ENCODE results near the gene SLIT3. TPM values are rescaled to one million over a fixed set of nuclear protein-coding genes. Genes with fewer than 3 reads are reported as not detected.
A peak's percentile ranks its signal among the peaks of the same experiment; 100 is the strongest.

Gene SLIT3
- total and polyA plus RNA-seq, 10 of the 15 experiments (the other 5 are each of a cell fraction or from before 2014, with no cell fraction given), result 0.05 TPM; not detected in 9

- TF ChIP-seq CBFB (IDR thresholded peaks at IDR 0.05; ENCODE audit: low read depth) (no peak), MYB (IDR thresholded peaks at IDR 0.05; ENCODE audit: borderline replicate concordance, low read depth, low read length) (no peak), DPF2 (IDR thresholded peaks at IDR 0.05) (no peak), CREM (IDR thresholded peaks at IDR 0.05; ENCODE audit: low read depth) (no peak), CTCF (IDR thresholded peaks at IDR 0.05 in 2 of 3, conservative IDR thresholded peaks at IDR 0.05 in 1 of 3; ENCODE audit: control insufficient read depth in 2 of 3, extremely low read depth in 1 of 3, insufficient read depth in 1 of 3, low read depth in 3 of 3, low read length in 3 of 3) (peak; percentile 74 to 90 (median 84)), USF2 (IDR thresholded peaks at IDR 0.05; ENCODE audit: borderline replicate concordance, low read depth, low read length) (no peak), ZNF384 (IDR thresholded peaks at IDR 0.05; ENCODE audit: borderline replicate concordance, low read depth, low read length) (no peak), POU2F2 (IDR thresholded peaks at IDR 0.05; ENCODE audit: borderline replicate concordance, low read depth, low read length) (no peak), FOXK2 (IDR thresholded peaks at IDR 0.05) (no peak), ATF7 (IDR thresholded peaks at IDR 0.05; ENCODE audit: low read depth) (no peak), STAT3 (IDR thresholded peaks at IDR 0.05; ENCODE audit: low read depth, low read length) (no peak), SMC3 (IDR thresholded peaks at IDR 0.05; ENCODE audit: borderline replicate concordance, low read length) (peak; percentile 48; the same call in 1 of the 2 replicates), ETV6 (conservative IDR thresholded peaks at IDR 0.05 in 1 of 2, IDR thresholded peaks at IDR 0.05 in 1 of 2; ENCODE audit: borderline replicate concordance in 1 of 2, low read depth in 1 of 2) (no peak), YY1 (IDR thresholded peaks at IDR 0.05; ENCODE audit: low read depth, low read length) (peak; percentile 40; the same call in 1 of the 2 replicates), RCOR1 (conservative IDR thresholded peaks at IDR 0.05; ENCODE audit: low read depth, low read length) (no peak), IKZF2 (IDR thresholded peaks at IDR 0.05) (0 out of 4 replicates have a peak, but pooled peaks of 1 of the 2 experiments have one; percentile 31), IKZF1 (conservative IDR thresholded peaks at IDR 0.05) (peak; percentile 41; the same call in 1 of the 2 replicates), TCF7 (IDR thresholded peaks at IDR 0.05; ENCODE audit: borderline replicate concordance) (no peak), MEF2B (IDR thresholded peaks at IDR 0.05; ENCODE audit: partially characterized antibody, poor library complexity, severe bottlenecking) (peak; percentile 87), MXI1 (IDR thresholded peaks at IDR 0.05; ENCODE audit: low read depth, low read length) (no peak)
- TF ChIP-seq, protein P1, sequence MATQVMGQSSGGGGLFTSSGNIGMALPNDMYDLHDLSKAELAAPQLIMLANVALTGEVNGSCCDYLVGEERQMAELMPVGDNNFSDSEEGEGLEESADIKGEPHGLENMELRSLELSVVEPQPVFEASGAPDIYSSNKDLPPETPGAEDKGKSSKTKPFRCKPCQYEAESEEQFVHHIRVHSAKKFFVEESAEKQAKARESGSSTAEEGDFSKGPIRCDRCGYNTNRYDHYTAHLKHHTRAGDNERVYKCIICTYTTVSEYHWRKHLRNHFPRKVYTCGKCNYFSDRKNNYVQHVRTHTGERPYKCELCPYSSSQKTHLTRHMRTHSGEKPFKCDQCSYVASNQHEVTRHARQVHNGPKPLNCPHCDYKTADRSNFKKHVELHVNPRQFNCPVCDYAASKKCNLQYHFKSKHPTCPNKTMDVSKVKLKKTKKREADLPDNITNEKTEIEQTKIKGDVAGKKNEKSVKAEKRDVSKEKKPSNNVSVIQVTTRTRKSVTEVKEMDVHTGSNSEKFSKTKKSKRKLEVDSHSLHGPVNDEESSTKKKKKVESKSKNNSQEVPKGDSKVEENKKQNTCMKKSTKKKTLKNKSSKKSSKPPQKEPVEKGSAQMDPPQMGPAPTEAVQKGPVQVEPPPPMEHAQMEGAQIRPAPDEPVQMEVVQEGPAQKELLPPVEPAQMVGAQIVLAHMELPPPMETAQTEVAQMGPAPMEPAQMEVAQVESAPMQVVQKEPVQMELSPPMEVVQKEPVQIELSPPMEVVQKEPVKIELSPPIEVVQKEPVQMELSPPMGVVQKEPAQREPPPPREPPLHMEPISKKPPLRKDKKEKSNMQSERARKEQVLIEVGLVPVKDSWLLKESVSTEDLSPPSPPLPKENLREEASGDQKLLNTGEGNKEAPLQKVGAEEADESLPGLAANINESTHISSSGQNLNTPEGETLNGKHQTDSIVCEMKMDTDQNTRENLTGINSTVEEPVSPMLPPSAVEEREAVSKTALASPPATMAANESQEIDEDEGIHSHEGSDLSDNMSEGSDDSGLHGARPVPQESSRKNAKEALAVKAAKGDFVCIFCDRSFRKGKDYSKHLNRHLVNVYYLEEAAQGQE (IDR thresholded peaks at IDR 0.05; ENCODE audit: low read depth, low read length), result no peak
- TF ChIP-seq, protein P2, sequence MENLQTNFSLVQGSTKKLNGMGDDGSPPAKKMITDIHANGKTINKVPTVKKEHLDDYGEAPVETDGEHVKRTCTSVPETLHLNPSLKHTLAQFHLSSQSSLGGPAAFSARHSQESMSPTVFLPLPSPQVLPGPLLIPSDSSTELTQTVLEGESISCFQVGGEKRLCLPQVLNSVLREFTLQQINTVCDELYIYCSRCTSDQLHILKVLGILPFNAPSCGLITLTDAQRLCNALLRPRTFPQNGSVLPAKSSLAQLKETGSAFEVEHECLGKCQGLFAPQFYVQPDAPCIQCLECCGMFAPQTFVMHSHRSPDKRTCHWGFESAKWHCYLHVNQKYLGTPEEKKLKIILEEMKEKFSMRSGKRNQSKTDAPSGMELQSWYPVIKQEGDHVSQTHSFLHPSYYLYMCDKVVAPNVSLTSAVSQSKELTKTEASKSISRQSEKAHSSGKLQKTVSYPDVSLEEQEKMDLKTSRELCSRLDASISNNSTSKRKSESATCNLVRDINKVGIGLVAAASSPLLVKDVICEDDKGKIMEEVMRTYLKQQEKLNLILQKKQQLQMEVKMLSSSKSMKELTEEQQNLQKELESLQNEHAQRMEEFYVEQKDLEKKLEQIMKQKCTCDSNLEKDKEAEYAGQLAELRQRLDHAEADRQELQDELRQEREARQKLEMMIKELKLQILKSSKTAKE (IDR thresholded peaks at IDR 0.05; ENCODE audit: low read depth, poor library complexity, severe bottlenecking), result peak; percentile 36
These were observed 353.6 kb downstream of the SLIT3 start (continued) for GRCh38 chr5:168947212-168947868.
